Activated gamma-delta T cell (primary cell): ENCODE data around the gene HOATZ.

Experiments
- DNase-seq: peaks from one replicate; lab custom pipeline; 2025; lab: John Stamatoyannopoulos, UW

Gene HOATZ

GRCh38 chr11:111581341-111581740, 66.8 kb downstream of the HOATZ start:
- no peak for DNase-seq

GRCh38 chr11:111582163-111582562, 67.6 kb downstream of the HOATZ start:
- no peak for DNase-seq

- DNase-seq: no peak
Observed at GRCh38 chr11:111582881-111583280, 68.3 kb downstream of the HOATZ start.

- DNase-seq: no peak
Observed at GRCh38 chr11:111585371-111585770, 70.8 kb downstream of the HOATZ start.

GRCh38 chr11:111586388-111586831, 71.8 kb downstream of the HOATZ start:
- DNase-seq: no peak
